HepG2 (cell line): Measurements from ENCODE around the gene NDRG3. TPM values are rescaled to one million over a fixed set of nuclear protein-coding genes. Genes with fewer than 3 reads are reported as not detected.

Experiments
- ATAD3A ChIP-seq: sonication (generic); formaldehyde crosslinking; IDR thresholded peaks from 2 replicates; pipeline ENCODE4 v1.4.0; 2020; ENCODE audit warnings: missing genetic modification reagents
- CCDC6 ChIP-seq: sonication (generic); formaldehyde crosslinking; IDR thresholded peaks from 2 replicates; pipeline ENCODE4 v1.8.1; 2022; ENCODE audit warnings: mild to moderate bottlenecking, missing genetic modification reagents, moderate library complexity
- CREB3 ChIP-seq: sonication (generic); formaldehyde crosslinking; IDR thresholded peaks from 2 replicates; pipeline ENCODE4 v1.5.0; 2020; ENCODE audit warnings: missing genetic modification reagents
- FOSL2 ChIP-seq: sonication (generic); formaldehyde crosslinking; IDR thresholded peaks from 2 replicates; pipeline ENCODE4 v1.4.0; 2020; ENCODE audit warnings: missing genetic modification reagents
- HNRNPH1 ChIP-seq: fragments of 200-400 bp; formaldehyde crosslinking; optimal IDR thresholded peaks from 2 replicates; pipeline ENCODE3; 2017; ENCODE audit warnings: mild to moderate bottlenecking, low read depth, low read length
- KLF11 ChIP-seq: IDR thresholded peaks from 2 replicates; pipeline ENCODE4 v1.6.1; 2016; ENCODE audit warnings: missing compliant biosample characterization
- MATR3 ChIP-seq: sonication (generic); formaldehyde crosslinking; IDR thresholded peaks from 2 replicates; pipeline ENCODE4 v1.4.0; 2020; ENCODE audit warnings: missing genetic modification reagents
- MYC ChIP-seq: sonication (generic); formaldehyde crosslinking; IDR thresholded peaks from 2 replicates; pipeline ENCODE4 v1.9.0; 2021; ENCODE audit warnings: missing genetic modification reagents, borderline replicate concordance
- NCOA1 ChIP-seq: sonication (generic); formaldehyde crosslinking; IDR thresholded peaks from 2 replicates; pipeline ENCODE4 v1.9.0; 2021; ENCODE audit warnings: missing genetic modification reagents
- NFRKB ChIP-seq: fragments of 450-650 bp; IDR thresholded peaks from 2 replicates; pipeline ENCODE4 v1.6.1; 2017
- NR3C1 ChIP-seq: sonication (generic); formaldehyde crosslinking; IDR thresholded peaks from 2 replicates; pipeline ENCODE4 v1.4.0; 2020; ENCODE audit warnings: missing genetic modification reagents
- RFX3 ChIP-seq: IDR thresholded peaks from 2 replicates; pipeline ENCODE4 v1.6.1; 2016; ENCODE audit warnings: missing biosample characterization, missing genetic modification reagents
- SALL1 ChIP-seq: sonication (generic); formaldehyde crosslinking; IDR thresholded peaks from 2 replicates; pipeline ENCODE4 v1.8.0; 2022; ENCODE audit warnings: mild to moderate bottlenecking, missing genetic modification reagents
- STAT6 ChIP-seq: sonication (generic); formaldehyde crosslinking; IDR thresholded peaks from 2 replicates; pipeline ENCODE4 v1.4.0; 2020; ENCODE audit warnings: missing genetic modification reagents, mild to moderate bottlenecking, borderline replicate concordance
- TFAP4 ChIP-seq: sonication (generic); IDR thresholded peaks from 2 replicates; pipeline ENCODE4 v1.6.1; 2016; ENCODE audit warnings: low read depth, borderline replicate concordance
- ZBTB33 ChIP-seq: sonication (generic); formaldehyde crosslinking; IDR thresholded peaks from 2 replicates; pipeline ENCODE4 v1.4.0; 2020; ENCODE audit warnings: missing genetic modification reagents
- ZMAT3 ChIP-seq: sonication (generic); formaldehyde crosslinking; conservative IDR thresholded peaks from 2 replicates; pipeline ENCODE4 v1.7.0; 2021; ENCODE audit warnings: missing genetic modification reagents
- ZNF143 ChIP-seq: sonication (generic); formaldehyde crosslinking; IDR thresholded peaks from 2 replicates; pipeline ENCODE4 v1.4.0; 2020; ENCODE audit warnings: missing genetic modification reagents
- ZNF282 ChIP-seq: fragments of 450-650 bp; IDR thresholded peaks from 2 replicates; pipeline ENCODE4 v1.6.1; 2018; ENCODE audit not compliant: partially characterized antibody
- ZNF30 ChIP-seq: sonication (generic); formaldehyde crosslinking; IDR thresholded peaks from 2 replicates; pipeline ENCODE4 v1.5.0; 2020; ENCODE audit warnings: mild to moderate bottlenecking, missing genetic modification reagents
- ZNF34 ChIP-seq: sonication (generic); formaldehyde crosslinking; IDR thresholded peaks from 2 replicates; pipeline ENCODE4 v1.4.0; 2020; ENCODE audit warnings: mild to moderate bottlenecking, missing genetic modification reagents, borderline replicate concordance
- ZNF577 ChIP-seq: sonication (generic); formaldehyde crosslinking; IDR thresholded peaks from 2 replicates; pipeline ENCODE4 v1.4.0; 2020; ENCODE audit warnings: mild to moderate bottlenecking, low read depth, missing genetic modification reagents, borderline replicate concordance
- ZNF644 ChIP-seq: IDR thresholded peaks from 2 replicates; pipeline ENCODE4 v1.6.1; 2016; ENCODE audit warnings: low read depth
- ZNF747 ChIP-seq: sonication (generic); formaldehyde crosslinking; IDR thresholded peaks from 2 replicates; pipeline ENCODE4 v1.8.1; 2023; ENCODE audit warnings: missing genetic modification reagents, mild to moderate bottlenecking, borderline replicate concordance
- ZSCAN29 ChIP-seq: sonication (generic); formaldehyde crosslinking; conservative IDR thresholded peaks from 2 replicates; pipeline ENCODE4 v1.4.0; 2020; ENCODE audit warnings: mild to moderate bottlenecking, missing genetic modification reagents
- polyA plus RNA-seq, 8 experiments: library from polyadenylated mRNA; depleted of rRNA in 3 of 8; stranded (reverse) in 7 of 8; unstranded in 1 of 8; fragments of >200 nt; fragmentation: Illumina TruSeq in 4 of 8; extraction: Trizol in 4 of 8; gene quantifications; 2 replicates each; pipeline versions ENCODE4 v1.2.1 to v1.2.3, GENCODE V29; 2011 to 2016; ENCODE audit warnings: low read depth in 4 of 8, missing spikeins in 1 of 8, mixed read lengths in 1 of 8; ENCODE audit not compliant: insufficient read depth in 1 of 8
- total RNA-seq, 5 experiments: library from RNA; depleted of rRNA; stranded (reverse); fragments of >200 nt; fragmentation: Illumina TruSeq; extraction: Trizol; gene quantifications; 2 replicates each; pipeline ENCODE4 v1.2.3, GENCODE V29; 2016; ENCODE audit warnings: low read depth in 1 of 5

Gene NDRG3
- total and polyA plus RNA-seq, 2 of the 13 experiments (the other 11 are each of a cell fraction or from before 2014, with no cell fraction given) = 36.0 to 40.5 TPM

GRCh38 chr20:36676701-36677421 is 69.0 kb downstream of the NDRG3 start (continued):
- peak; percentile 8; the same call in 1 of the 2 replicates for TF ChIP-seq TFAP4
- TF ChIP-seq NFRKB = no peak
- no peak for TF ChIP-seq RFX3 (CRISPR knock-in tag)
- no peak for TF ChIP-seq ZNF644 (CRISPR knock-in tag)
- no peak for TF ChIP-seq MATR3 (CRISPR knock-in tag)
- TF ChIP-seq STAT6 (CRISPR knock-in tag) = no peak
- TF ChIP-seq KLF11 (CRISPR knock-in tag) = no peak
- no peak for TF ChIP-seq ZSCAN29
- TF ChIP-seq FOSL2 (CRISPR knock-in tag) = peak; percentile 35; the same call in 1 of the 2 replicates
- no peak for TF ChIP-seq ZMAT3 (CRISPR knock-in tag)
- no peak for TF ChIP-seq HNRNPH1
- TF ChIP-seq ZNF143 = no peak
- no peak for TF ChIP-seq NR3C1 (CRISPR knock-in tag)
- TF ChIP-seq SALL1 (CRISPR knock-in tag) = no peak
- TF ChIP-seq ZNF577 (CRISPR knock-in tag) = no peak
- no peak for TF ChIP-seq CREB3 (CRISPR knock-in tag)
- TF ChIP-seq ZNF34 (CRISPR knock-in tag) = no peak
- no peak for TF ChIP-seq ZNF282
- TF ChIP-seq MYC = peak; percentile 24; the same call in 1 of the 2 replicates
- TF ChIP-seq ATAD3A (CRISPR knock-in tag) = no peak
- TF ChIP-seq CCDC6 (CRISPR knock-in tag) = no peak
- TF ChIP-seq ZNF747 (CRISPR knock-in tag) = no peak
- no peak for TF ChIP-seq NCOA1 (CRISPR knock-in tag)
- TF ChIP-seq ZNF30 (CRISPR knock-in tag) = no peak
- TF ChIP-seq ZBTB33 (CRISPR knock-in tag) = peak; percentile 20; the same call in 1 of the 2 replicates
